ENCODE results near the gene LRMDA.

The LRMDA gene

GRCh38 chr10:75865413-75866299 lies 434.2 kb downstream of the LRMDA start:
- DNase-seq (ENCODE audit: low read depth, low spot score) = no peak

- DNase-seq (ENCODE audit: low read depth, low spot score) = no peak
Measured at GRCh38 chr10:75866300-75866625, 434.8 kb downstream of the LRMDA start.

GRCh38 chr10:75866731-75867130 lies 435.3 kb downstream of the LRMDA start:
- no peak for DNase-seq (ENCODE audit: low read depth, low spot score)

- DNase-seq (ENCODE audit: low read depth, low spot score) = no peak
Measured at GRCh38 chr10:75868574-75868973, 437.1 kb downstream of the LRMDA start.

- no peak for DNase-seq (ENCODE audit: low read depth, low spot score)
Measured at GRCh38 chr10:75870039-75870645, 438.7 kb downstream of the LRMDA start.

GRCh38 chr10:75875740-75876139 lies 444.3 kb downstream of the LRMDA start:
- DNase-seq (ENCODE audit: low read depth, low spot score) = no peak

GRCh38 chr10:75876710-75877109 lies 445.3 kb downstream of the LRMDA start:
- peak; percentile 36 for DNase-seq (ENCODE audit: low read depth, low spot score)

GRCh38 chr10:75877877-75878276 lies 446.5 kb downstream of the LRMDA start:
- no peak for DNase-seq (ENCODE audit: low read depth, low spot score)

GRCh38 chr10:75878586-75878985 lies 447.2 kb downstream of the LRMDA start:
- no peak for DNase-seq (ENCODE audit: low read depth, low spot score)

- no peak for DNase-seq (ENCODE audit: low read depth, low spot score)
Measured at GRCh38 chr10:75880031-75880775, 448.8 kb downstream of the LRMDA start.

GRCh38 chr10:75883081-75884072 lies 452.0 kb downstream of the LRMDA start:
- no peak for DNase-seq (ENCODE audit: low read depth, low spot score)

- no peak for DNase-seq (ENCODE audit: low read depth, low spot score)
Measured at GRCh38 chr10:75884808-75885207, 453.4 kb downstream of the LRMDA start.

- DNase-seq (ENCODE audit: low read depth, low spot score) = no peak
Measured at GRCh38 chr10:75887369-75887768, 455.9 kb downstream of the LRMDA start.

- DNase-seq (ENCODE audit: low read depth, low spot score) = no peak
Measured at GRCh38 chr10:75887992-75888680, 456.7 kb downstream of the LRMDA start.

- DNase-seq (ENCODE audit: low read depth, low spot score) = no peak
Measured at GRCh38 chr10:75889051-75889450, 457.6 kb downstream of the LRMDA start.

GRCh38 chr10:75894761-75895160 lies 463.3 kb downstream of the LRMDA start:
- DNase-seq (ENCODE audit: low read depth, low spot score) = no peak

- DNase-seq (ENCODE audit: low read depth, low spot score) = no peak
Measured at GRCh38 chr10:75895259-75895658, 463.8 kb downstream of the LRMDA start.

GRCh38 chr10:75899816-75900390 lies 468.5 kb downstream of the LRMDA start:
- no peak for DNase-seq (ENCODE audit: low read depth, low spot score)

GRCh38 chr10:75902816-75903215 lies 471.4 kb downstream of the LRMDA start:
- DNase-seq (ENCODE audit: low read depth, low spot score) = no peak
